ENCODE measurements around the gene GATA6.

The GATA6 gene

DNA sequence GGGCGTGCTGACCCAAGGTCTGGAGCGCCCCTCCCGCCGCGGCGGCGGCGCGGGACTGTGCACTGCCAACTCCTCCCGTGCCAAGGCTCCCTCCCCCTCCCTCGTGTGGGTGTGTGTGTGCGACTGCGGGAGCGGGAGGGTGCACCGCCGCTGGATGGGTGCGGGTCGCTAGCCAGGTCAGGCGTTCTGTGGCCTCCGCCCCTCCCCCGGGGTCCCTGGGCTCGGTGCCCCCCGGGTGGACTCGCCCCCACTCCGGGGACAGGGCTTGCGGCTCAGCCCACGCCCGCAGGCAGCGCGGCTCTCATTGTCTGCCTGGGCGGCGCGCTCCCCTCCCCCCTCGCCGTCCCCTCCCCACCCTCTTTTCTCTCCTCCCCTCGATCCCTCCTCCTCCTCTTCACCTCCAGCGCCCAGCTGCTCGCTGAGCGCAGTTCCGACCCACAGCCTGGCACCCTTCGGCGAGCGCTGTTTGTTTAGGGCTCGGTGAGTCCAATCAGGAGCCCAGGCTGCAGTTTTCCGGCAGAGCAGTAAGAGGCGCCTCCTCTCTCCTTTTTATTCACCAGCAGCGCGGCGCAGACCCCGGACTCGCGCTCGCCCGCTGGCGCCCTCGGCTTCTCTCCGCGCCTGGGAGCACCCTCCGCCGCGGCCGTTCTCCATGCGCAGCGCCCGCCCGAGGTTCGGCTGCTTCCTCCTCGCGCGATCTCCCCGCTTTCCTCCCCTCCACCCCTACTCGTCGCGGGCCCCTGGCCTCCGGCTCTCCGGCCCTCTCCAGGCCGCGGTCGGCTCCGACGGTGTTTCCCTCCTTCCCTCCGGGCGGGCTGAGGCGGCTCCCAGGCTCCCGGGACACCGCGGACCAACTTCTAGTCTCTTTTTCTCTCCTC is at the start of gene GATA6:
TSS of gene GATA6 (plus strand) at position 579 of the 878 bp plus-strand sequence. CDS start 1,556 bp downstream, outside the sequence.
- peak; percentile 52 for DNase-seq (ENCODE audit: low read depth)

DNA sequence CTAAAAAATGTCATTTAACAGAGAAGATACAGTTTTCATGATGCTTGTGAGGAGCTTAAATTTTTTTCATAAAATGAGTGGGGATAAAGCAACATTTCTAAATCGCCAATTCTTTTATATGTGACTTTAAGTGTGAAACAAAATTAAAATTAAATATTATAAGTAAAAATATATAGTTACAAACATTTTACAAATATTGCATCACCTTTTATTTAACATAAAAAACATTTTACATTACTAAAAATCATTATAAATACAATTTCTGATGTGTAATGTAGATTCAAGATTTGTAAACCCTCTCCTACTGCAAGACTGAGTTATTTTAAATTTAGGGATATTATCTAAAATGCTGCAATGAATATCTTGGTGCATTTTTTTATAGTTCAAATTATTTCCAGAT is 44.4 kb upstream of the GATA6 start:
- no peak for DNase-seq (ENCODE audit: low read depth)

DNA sequence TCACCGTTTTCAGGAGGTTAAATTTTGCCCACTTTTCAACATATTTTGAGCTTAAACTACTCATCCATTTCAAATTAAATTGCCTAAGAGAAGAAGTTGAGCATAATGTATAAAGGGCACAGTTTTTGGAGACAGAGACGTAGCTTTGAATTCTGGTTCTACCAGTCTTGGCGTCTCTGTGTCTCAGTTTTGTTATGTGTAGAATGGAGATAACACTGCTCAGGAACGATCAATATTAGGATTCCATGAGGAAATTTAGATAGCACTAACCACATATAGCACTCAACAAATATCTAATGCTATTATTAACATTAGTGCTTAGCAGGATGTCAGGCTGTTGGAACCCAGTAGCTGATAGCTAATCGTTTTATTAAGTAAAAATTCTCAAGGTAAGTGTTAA is 40.4 kb upstream of the GATA6 start:
- no peak for DNase-seq (ENCODE audit: low read depth)

DNA sequence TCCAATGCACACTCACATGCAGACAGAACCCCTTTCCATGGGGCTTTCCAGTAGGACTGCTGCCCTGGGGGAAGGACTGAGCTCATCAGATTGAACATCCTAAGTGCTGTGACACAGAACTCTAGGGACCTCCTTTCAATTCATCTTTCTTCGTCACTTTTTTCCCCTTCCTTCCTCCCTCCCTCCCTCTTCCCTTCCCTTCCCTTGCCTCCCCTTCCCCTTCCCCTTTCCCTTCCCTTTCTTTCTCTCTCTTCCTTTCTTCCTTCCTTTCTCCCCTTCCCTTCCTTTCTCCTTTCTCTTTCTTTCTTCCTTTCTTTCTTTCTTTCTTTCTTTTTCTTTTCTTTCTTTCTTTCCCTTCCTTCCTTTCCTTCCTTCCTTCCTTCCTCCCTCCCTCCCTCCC is 39.6 kb upstream of the GATA6 start:
- no peak for DNase-seq (ENCODE audit: low read depth)

DNA sequence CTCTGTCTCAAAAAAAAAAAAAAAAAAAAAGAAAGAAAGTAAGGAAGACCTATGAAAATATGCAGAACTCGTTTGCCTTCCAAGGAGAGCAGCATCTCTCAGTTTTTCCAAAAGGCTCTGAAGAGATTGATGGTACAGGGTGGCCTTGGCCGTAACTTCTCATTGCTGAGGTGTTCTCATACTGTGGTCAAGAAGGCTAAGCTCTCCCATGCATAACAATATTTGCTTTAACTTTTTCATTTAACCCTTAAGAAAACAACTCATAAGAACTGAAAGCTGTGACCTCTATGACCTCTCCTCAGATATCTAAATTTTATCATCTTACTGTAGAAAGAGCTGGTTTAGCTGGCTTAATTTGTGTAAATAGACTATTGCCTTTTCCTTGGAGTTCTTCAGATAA is 37.1 kb upstream of the GATA6 start:
- DNase-seq (ENCODE audit: low read depth), result no peak

DNA sequence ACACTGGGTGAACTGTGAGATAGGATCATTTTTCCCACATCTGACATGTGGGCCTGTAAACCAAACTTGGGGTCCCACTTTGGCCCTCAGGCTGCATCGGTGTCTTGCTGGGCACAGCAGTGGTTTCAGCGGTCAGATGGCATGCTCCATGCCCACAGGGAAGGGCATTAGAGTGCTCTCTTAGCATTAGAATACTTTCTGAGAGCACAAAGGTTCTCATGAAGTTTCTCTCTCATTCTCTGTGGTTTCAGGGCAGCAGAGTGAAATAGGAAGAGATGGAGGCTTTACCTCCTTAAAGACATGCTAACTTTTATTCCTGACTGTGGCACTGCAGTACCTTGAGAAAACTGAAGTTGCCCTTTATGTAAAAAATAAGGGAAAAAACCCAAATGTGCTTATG is 36.6 kb upstream of the GATA6 start:
- no peak for DNase-seq (ENCODE audit: low read depth)

DNA sequence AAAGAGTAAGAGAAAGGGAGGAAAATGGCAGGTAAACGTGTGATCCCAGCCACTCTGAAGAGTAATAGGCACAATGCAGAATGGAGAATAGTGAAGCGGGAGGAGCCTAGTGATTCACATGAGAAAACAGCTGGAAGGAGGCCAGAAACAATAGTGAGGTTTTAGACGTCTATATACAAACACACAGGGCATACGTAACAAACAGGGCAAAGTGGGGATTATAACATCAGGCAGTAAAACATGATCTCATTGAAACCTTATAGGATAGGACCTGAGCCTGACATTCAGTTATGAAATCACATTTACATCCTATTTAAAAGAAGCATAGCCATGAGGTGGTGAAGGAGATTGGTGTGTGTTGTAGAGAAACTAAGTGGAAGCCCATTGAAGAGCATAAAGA is 33.0 kb upstream of the GATA6 start:
- DNase-seq (ENCODE audit: low read depth), result no peak

DNA sequence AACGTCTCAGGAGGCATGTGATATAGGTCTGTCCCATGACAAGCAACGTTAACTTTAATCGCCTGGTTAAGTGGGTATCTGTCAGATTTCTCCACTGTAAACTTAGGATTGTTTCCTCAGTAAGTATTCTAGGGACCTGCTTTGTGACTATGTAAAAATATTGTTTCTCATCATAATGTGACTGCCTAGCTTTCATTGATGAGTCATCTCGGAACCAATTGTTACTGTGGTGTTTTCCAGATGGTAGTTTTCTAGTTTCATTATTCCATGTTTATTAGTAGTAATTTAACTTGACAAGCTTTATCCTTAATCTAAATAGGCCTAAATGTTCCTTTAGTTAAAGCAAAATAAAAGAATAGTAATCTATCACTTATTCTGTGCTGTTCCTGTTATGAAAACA is 28.2 kb upstream of the GATA6 start:
- DNase-seq (ENCODE audit: low read depth), result no peak

DNA sequence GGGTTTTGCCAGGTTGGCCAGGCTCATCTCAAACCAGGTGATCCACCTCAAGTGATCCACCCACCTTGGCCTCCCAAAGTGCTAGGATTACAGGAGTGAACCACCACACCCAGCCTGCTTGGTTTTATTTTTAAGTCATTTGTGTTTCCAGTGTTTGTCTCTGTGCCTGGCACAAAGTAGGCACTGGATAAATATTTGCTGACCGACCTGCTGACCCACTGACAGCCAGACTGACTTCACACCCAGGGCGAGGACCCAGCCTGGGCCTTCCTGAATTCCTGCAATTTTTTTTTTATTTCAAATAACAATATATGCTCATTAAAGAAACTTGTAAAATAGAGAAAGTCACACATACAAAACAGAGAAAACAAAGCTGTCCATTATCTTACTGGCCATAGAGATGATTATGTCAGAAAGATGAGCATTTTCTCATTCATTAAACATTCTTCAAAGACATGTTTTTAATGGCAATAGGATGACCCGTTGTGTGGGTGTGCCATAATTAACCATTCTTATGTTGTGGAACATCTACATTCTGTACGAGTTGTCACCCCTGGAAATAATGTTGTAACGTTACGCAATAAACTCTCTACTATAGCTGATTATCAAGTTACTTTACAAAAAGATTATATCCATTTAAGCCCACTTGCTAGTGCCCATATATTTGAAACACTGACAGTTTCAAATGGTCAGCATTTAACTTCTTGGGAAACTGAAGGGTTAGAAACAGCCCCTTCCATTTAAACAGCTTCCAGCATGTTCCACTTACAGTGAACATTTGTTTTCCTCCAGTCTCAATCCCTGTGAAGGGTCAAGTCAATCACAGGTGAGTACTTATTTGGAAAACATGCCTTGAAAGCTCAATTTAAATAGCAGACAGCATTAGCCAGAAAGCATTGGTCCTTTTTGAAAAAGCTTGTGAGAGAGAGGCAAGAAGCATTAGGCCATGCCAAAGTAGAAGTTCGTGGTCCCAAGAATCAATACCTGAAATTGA is 25.7 kb upstream of the GATA6 start:
- DNase-seq (ENCODE audit: low read depth), result no peak

DNA sequence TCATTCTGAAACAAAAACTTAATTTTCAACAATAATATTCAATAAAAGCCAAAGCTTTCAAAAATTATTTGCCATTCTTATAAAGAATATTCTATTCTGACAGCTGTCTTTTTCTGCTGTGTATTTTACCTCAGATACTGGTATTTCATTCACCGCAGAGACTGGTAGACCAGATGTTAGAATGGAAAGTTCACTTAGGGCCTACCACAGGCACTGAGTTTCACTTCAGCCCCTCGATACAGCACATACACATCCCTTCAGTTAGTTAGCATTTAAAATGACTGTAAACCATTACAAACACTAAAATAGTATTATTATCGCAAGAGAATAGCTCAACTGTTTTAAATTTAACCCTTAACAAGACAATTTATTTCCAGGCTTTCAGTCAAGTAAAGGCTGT is 24.2 kb upstream of the GATA6 start:
- no peak for DNase-seq (ENCODE audit: low read depth)

DNA sequence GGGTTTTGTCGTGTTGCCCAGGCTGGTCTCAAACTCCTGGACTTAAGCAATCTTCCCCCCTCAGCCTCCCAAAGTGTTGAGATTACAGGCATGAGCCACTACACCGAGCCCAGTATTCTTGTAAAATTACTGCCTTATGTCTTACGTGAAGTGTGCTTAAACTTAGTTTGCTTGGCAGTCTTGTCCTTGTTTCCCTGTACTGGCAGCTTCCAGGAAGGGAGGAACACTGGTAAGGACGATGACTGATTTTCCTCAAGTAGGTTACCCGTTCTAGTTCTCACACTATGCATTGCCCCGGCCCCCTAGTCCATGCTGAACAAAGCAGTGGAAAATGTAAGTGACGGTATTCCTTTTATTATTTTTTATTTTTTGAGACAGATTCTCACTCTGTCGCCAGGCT is 19.7 kb upstream of the GATA6 start:
- no peak for DNase-seq (ENCODE audit: low read depth)

DNA sequence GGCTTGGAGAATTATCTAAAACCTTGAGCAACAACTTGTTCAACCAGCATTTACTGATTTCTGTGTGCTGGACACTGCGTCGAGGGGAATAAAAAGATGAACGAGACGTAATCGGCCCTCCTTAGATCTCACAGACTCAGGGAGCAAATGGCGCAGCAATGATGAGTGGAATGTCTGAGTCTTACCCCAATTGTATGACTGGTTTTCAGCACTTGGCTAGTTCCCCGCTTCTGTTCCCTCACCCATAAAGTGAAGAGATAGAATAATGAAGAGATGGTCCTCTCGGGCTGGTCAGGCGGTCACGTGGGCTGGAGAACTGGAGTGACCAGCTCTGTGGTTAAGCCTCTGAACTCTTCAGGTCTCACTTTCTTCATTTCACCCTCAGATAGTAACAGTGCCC is 17.3 kb upstream of the GATA6 start:
- DNase-seq (ENCODE audit: low read depth), result no peak

DNA sequence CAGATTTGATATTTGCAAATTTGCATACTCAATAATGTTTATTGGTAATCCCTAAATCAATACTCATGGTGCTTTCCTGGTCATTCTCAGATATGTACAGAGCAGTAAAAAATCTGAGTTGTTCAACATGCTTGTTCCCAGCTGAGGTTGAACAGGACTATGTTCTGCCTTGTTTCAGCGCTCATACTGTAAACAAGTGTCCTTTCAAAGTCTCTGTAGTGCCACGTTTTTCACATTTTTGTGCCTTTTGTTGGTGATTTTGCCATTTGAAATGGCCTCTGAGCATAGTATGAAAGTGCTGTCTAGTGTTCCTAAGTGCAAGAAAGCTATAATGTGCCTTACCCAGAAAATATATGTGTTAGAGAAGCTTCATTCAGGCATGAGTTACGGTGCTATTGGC is 16.0 kb upstream of the GATA6 start:
- no peak for DNase-seq (ENCODE audit: low read depth)

DNA sequence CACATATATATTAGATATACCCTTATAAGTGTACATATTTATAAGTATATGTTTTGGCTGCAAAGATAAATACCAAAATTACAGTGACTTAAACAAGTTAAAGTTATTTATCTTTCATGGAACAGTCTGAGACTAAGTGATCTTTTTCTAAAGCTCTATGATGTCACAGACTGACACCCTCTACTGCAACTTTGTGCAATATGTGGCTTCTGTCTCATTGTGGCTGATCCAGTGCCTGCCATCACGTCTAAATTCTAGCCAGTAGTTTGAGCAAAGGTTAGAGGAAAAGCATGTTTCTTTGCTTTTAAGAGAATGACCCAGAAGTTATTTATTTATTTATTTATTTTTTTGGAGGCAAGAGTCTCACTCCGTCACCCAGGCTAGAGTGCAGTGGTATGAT is 13.8 kb upstream of the GATA6 start:
- DNase-seq (ENCODE audit: low read depth), result no peak

DNA sequence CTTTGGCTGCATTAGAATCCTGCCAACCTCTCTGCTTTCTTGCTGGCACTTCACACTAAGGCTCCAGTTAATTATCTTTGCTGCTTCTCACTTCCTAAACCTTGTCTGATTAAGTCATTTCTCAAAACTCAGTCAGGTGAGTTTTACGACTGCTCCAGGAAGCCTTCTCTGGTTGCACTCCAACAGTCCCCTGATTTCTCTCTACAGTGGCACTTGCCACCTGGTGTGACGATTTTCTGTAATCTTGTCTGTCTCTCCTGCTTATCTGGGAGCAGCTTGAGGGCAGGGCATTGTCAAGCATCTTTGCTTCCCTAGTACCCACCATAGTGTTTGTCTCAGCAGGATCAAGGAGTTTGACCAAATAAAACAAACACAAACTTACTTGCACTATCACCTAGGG is 10.4 kb upstream of the GATA6 start:
- DNase-seq (ENCODE audit: low read depth), result no peak

DNA sequence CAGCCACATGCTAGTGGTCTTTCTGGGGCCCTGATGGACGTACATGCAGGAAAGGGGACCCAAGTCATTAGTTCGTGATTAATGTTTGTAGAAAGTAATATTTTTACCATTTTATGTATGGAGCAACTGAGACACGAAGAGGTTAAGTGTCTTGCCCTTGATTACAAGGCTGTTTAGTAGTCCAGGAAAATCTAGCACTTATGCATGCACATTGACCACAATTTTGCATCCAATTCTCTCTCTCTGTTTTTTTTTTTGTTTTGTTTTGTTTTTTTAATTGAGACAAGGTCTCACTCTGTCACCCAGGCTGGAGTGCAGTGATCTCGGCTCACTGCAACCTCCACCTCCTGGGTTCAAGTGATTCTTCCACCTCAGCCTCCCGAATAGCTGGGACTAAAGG is 8.3 kb upstream of the GATA6 start:
- no peak for DNase-seq (ENCODE audit: low read depth)

DNA sequence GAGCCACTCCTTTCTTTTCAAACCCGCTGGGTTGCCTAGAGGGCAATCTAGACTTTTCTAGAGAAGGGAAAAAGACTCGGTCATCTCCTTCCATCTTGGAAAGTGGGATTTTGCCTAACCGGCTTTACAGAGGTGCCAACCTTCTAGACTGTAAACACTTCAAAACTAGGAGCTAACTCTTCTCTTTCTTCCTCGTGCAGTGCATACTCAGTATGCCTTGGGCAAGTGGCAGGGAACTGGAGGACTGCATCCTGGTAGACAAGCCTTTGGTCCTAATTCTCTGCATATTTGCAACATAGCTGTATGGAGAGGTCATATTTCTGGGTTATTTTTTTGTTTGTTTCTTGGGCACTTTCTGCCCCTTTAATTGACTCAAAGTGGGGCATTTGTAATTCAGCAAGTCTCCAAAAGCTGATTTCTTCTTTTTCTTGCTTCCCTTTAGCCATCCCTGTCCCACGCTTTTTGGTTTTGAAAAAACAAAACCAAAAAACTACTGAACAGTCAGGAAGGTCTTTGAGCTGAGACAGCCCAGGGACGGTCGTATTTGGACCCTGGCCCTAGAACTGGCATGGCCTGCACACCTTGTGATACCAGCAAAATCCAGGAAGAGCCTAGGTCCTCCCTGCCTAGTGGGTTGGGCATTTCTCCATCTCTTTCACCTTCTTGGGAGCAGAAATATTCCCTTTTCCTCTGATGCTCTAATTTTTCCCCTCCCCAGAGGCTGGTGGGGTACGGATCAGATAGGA is 5.8 kb upstream of the GATA6 start:
- no peak for DNase-seq (ENCODE audit: low read depth)

DNA sequence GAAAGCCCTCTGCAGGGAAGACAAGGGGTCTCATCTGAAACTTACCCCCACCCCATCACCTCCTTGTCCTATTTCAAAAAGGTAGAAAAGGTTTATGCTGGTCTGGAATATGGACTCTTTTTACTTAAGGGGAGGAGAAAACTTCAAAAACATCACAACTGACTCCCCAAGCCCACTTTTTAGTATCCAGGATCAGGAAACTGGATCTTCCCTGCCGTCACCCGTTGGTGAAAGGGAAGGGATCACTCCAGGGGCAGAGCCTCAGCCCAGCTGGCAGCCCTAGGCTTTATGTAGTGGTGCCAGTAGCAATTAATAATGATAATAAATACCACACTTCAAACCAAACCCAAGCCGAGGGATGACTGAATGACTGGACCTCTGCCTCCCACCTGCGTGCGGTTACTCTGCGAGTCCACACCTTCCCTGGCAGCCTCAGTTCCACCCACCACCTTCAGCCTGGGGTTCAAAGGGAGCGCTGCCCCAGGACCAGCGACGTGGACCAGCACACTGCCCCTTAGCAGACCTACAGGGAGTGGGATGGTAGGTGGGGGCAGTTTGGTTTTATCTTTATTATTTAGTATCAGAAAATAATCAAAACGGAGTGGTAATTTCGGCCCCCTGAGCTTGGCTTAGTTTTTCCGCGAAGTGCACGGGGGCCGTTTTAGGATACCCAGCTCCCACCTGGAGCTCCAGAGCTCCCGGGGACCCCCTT is 4.9 kb upstream of the GATA6 start:
- no peak for DNase-seq (ENCODE audit: low read depth)

DNA sequence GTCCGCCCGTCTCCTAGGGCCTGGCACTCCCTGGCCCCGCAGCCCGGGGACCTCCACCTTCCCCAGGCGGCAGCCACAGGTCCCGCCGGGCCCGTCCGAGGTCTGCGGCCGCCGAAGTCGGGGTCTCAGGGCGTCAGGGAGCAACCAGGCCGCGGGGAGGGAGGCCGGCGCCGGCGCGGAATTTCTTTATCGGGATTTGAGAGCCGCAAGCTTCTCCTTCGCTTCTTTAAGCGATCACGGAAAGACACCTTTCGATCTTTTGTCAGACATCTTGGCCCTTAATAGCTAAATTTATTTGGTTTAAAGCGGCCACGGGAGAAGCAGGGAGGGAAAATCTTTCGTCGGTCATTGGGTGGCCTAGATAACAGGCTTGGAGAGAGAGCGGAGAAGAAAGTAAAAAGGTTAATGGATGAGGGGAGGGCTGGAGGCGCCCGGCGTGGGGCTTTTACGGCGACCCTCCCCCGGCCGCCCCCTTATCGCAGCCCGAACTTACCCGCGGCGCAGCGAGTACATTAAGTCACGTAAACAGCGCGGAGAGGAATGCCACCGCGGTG is 4.3 kb upstream of the GATA6 start:
- no peak for DNase-seq (ENCODE audit: low read depth)

DNA sequence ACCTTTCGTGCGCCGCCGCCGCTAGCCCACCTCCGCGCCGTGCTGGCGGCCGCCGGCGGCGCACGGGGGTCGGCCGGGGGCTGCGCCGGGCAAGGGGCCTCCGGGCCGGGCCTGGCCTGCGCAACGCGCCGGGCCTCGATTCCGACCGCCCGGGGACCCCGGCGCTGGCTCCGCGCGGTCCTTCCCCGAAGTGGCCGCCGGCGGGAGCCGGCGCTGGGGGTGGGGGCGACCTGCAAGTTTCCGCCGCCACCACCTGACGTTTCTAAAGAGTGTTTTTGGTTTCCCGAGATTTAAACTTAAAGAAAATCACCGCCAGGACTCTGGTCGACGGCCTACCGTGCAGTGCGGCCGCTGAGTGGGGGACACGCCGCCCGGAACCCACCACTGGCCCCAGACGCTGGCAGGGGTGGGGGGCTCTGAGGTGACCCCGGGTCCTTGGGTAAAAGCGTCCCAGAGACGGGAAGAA is 3.8 kb upstream of the GATA6 start:
- DNase-seq (ENCODE audit: low read depth), result no peak
